Measurements from ENCODE around the gene ZNF518B. TPM values are rescaled to one million over a fixed set of nuclear protein-coding genes. Genes with fewer than 3 reads are reported as not detected.

Gene ZNF518B, protein sequence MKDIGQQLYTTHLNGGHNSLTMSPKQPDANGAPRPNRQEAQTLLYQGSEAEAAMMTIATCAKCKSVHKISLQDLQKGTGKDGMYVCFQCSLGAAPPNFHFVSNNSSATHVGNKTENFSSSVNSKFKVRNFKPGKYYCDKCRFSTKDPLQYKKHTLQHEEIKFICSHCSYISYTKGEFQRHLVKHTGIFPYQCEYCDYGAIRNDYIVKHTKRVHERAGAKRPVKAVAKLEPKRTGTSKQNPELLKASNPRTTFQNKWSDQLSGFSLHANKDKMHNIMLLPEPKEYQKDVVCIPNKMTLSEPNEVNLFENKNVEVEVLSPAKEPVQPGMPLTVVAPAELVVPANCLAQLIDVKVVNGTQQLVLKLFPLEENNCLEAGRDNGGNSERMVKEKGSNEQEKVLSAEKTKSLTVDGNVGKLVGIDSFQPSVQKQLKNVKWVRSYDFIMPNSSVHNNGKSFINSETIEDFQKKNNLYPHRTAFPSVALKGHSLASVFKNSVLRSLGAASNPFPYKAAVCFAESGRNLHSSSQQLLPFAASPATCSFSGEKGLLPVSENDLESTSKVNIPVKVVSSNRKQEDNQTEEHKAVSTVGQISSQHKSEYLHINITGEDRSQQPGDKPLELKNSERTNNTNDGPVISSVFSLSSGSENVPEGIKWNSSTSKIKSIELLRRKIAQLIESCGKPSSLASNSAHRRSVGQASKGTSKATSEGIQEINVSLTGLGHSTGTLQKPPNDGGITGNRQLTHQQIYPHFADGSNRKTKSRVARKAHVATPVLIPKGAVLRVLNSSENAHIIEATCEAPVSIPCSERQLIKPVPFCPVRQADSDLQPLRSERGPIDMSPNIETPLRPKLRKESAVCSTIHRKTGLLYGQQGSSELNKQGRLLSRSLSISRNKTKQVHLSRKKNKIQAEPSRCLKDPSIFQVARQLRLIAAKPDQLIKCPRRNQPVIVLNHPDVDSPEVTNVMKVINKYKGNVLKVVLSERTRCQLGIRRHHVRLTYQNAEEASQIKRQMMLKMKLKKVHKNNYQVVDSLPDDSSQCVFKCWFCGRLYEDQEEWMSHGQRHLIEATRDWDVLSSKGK
- 100 TPM for total RNA-seq

DNA sequence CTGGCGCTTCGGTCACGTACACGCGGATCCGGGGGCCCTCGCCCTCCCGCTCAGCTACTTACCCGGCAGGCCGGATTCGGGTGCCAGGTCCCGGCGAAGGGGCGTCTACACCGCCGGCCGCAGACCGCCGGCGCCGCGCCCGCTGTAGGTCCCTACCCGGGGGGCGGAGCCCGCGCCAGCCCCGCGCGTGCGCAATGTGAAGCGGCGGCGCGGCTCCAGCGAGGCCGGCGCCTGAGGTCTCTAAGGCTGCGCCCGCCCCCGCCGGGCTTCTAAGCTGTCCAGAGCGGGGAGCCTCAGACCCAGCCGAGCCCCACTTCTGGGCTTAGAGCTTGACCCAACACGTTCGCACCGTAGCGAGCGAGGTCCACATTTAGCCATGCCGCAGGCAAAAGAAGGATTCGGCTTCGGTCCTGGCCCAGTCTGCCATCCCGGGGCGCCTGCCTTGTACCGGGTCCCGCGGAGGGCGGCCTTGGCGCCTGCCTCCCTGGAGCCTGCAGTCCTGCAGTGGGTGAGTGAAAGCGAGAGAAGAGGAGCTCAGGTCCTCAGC lies at the start of gene ZNF518B:
TSS of gene ZNF518B (minus strand) at position 172 of the 547 bp plus-strand sequence. CDS start 11,098 bp downstream, outside the sequence.

Other genes with a start within 250 kb of the ZNF518B start
- gene CLNK, start 227.3 kb upstream of the ZNF518B start, total RNA-seq: not detected